NB4 (cell line): Measurements from ENCODE around the gene ROBO1.

Source experiments
- MYC ChIP-seq: IDR thresholded peaks from 2 replicates; pipeline ENCODE4 v1.6.1; 2011; ENCODE audit warnings: low read depth, low read length
- POLR2A ChIP-seq: IDR thresholded peaks from 2 replicates; pipeline ENCODE4 v1.6.1; 2011; ENCODE audit warnings: mild to moderate bottlenecking; ENCODE audit not compliant: insufficient read length; ENCODE audit errors: extremely low read depth
- TF ChIP-seq, protein P1 (sequence below): IDR thresholded peaks from one replicate; pipeline ENCODE4 v1.5.1; 2012; ENCODE audit warnings: low read depth, low read length

DNA sequence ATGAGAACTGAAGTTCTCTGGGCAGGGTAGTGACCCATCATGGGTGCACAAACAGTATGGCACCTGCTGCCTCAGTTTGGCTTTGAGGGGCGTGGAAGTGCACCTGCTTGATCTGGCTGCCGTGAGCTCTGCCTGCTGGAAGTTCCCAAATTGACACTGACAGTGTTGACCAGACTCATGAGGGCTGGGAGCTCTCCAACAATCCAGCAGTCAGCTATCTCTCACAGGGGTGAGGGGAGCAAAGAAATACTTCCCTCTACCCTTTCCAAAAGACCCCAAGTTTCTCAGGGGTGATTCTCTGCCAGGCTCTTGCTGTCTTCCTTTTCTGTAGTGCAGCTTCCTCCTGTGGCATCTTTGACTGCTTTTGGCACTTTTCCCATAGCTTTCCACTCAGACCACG, 49.4 kb upstream of the ROBO1 start:
- TF ChIP-seq, protein P1, sequence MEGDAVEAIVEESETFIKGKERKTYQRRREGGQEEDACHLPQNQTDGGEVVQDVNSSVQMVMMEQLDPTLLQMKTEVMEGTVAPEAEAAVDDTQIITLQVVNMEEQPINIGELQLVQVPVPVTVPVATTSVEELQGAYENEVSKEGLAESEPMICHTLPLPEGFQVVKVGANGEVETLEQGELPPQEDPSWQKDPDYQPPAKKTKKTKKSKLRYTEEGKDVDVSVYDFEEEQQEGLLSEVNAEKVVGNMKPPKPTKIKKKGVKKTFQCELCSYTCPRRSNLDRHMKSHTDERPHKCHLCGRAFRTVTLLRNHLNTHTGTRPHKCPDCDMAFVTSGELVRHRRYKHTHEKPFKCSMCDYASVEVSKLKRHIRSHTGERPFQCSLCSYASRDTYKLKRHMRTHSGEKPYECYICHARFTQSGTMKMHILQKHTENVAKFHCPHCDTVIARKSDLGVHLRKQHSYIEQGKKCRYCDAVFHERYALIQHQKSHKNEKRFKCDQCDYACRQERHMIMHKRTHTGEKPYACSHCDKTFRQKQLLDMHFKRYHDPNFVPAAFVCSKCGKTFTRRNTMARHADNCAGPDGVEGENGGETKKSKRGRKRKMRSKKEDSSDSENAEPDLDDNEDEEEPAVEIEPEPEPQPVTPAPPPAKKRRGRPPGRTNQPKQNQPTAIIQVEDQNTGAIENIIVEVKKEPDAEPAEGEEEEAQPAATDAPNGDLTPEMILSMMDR = no peak
- TF ChIP-seq POLR2A (no peak), MYC (no peak)
